HAP-1 (cell line): ENCODE results near the gene NRG2.

Experiments
- DNase-seq, 2 experiments: peaks; one replicate each; pipeline ENCODE4 v3.0.0-alpha.2; 2016 to 2020; ENCODE audit warnings: low spot score in 2 of 2
- H3K27me3 ChIP-seq: fragments of 250-450 bp; sonication (Bioruptor Pico); 2 replicates; pipeline ENCODE4 v1.5.1; 2020; ENCODE audit warnings: low read depth, mild to moderate bottlenecking, moderate library complexity
- H3K36me3 ChIP-seq: fragments of 250-450 bp; sonication (Bioruptor Pico); replicated peaks from 2 replicates; pipeline ENCODE4 v1.5.1; 2020; ENCODE audit warnings: mild to moderate bottlenecking
- H3K4me1 ChIP-seq: fragments of 250-450 bp; sonication (Bioruptor Pico); 2 replicates; pipeline ENCODE4 v1.5.1; 2020; ENCODE audit warnings: mild to moderate bottlenecking
- H3K4me3 ChIP-seq: fragments of 250-450 bp; sonication (Bioruptor Pico); 2 replicates; pipeline ENCODE4 v1.5.1; 2020; ENCODE audit warnings: mild to moderate bottlenecking, moderate library complexity
- H3K9me3 ChIP-seq: fragments of 250-450 bp; sonication (Bioruptor Pico); 2 replicates; pipeline ENCODE4 v1.5.1; 2020; ENCODE audit warnings: mild to moderate bottlenecking, moderate library complexity
- in situ Hi-C: fragments of 300-500 bp; cut with MboI; formaldehyde crosslinking; loops from 3 replicates; pipeline ENCODE4 v1.14.3; 2020; ENCODE audit warnings: low sequenced_read_pairs, inconsistent platforms, mixed read lengths

The NRG2 gene

GRCh38 chr5:139966856-139967255, 76.2 kb downstream of the NRG2 start:
- Histone ChIP-seq H3K4me3 (no peak overlapping the region), H3K27me3 (no peaks in the 10 kb centered on the region), H3K9me3 (no peaks in the 10 kb centered on the region), H3K36me3 (no peaks in the 10 kb centered on the region), H3K4me1 (no peaks in the 10 kb centered on the region)
- in situ Hi-C loops = loop anchor here (5.0 kb wide), 1 partner anchor 180 kb away; no protein-coding TSS in a partner anchor
- DNase-seq = no peak

GRCh38 chr5:139964994-139965565, 78.0 kb downstream of the NRG2 start:
- DNase-seq = no peak
- Histone ChIP-seq H3K9me3 (no peaks in the 10 kb centered on the region), H3K36me3 (no peaks in the 10 kb centered on the region), H3K4me3 (no peak overlapping the region), H3K27me3 (no peaks in the 10 kb centered on the region), H3K4me1 (no peaks in the 10 kb centered on the region)
- in situ Hi-C loops = loop anchor here (5.0 kb wide), 1 partner anchor 178 kb away; no protein-coding TSS in a partner anchor

- Histone ChIP-seq H3K4me1 (no peaks in the 10 kb centered on the region), H3K36me3 (no peaks in the 10 kb centered on the region), H3K4me3 (no peak overlapping the region), H3K9me3 (no peaks in the 10 kb centered on the region), H3K27me3 (no peaks in the 10 kb centered on the region)
- no peak for DNase-seq
- in situ Hi-C loops = no loop called here
Observed at GRCh38 chr5:139964266-139964993, 78.7 kb downstream of the NRG2 start.

- in situ Hi-C loops = no loop called here
- Histone ChIP-seq H3K27me3 (no peaks in the 10 kb centered on the region), H3K4me1 (no peaks in the 10 kb centered on the region), H3K4me3 (no peak overlapping the region), H3K36me3 (no peaks in the 10 kb centered on the region), H3K9me3 (no peaks in the 10 kb centered on the region)
- no peak for DNase-seq
Observed at GRCh38 chr5:139962445-139962844, 80.7 kb downstream of the NRG2 start.

GRCh38 chr5:139961435-139962157, 81.5 kb downstream of the NRG2 start:
- H3K36me3 ChIP-seq = no peaks in the 10 kb centered on the region
- no peaks in the 10 kb centered on the region for H3K27me3 ChIP-seq
- no peaks in the 10 kb centered on the region for H3K9me3 ChIP-seq
- H3K4me1 ChIP-seq = no peaks in the 10 kb centered on the region
- H3K4me3 ChIP-seq = no peak overlapping the region
- DNase-seq = no peak
- in situ Hi-C loops = no loop called here

GRCh38 chr5:139960723-139961383, 82.2 kb downstream of the NRG2 start:
- in situ Hi-C loops = no loop called here
- no peak overlapping the region for H3K4me3 ChIP-seq
- H3K27me3 ChIP-seq = no peaks in the 10 kb centered on the region

GRCh38 chr5:139958432-139959148, 84.5 kb downstream of the NRG2 start:
- in situ Hi-C loops = no loop called here
- Histone ChIP-seq H3K4me1 (no peaks in the 10 kb centered on the region), H3K36me3 (no peaks in the 10 kb centered on the region), H3K9me3 (no peaks in the 10 kb centered on the region), H3K4me3 (no peak overlapping the region), H3K27me3 (no peaks in the 10 kb centered on the region)
- DNase-seq = no peak

More at GRCh38 chr5:139960723-139961383, 82.2 kb downstream of the NRG2 start:
- no peaks in the 10 kb centered on the region for H3K4me1 ChIP-seq
- no peaks in the 10 kb centered on the region for H3K9me3 ChIP-seq
- DNase-seq = no peak
- no peaks in the 10 kb centered on the region for H3K36me3 ChIP-seq

GRCh38 chr5:139956342-139956741, 86.8 kb downstream of the NRG2 start:
- in situ Hi-C loops = no loop called here

GRCh38 chr5:139955616-139956273, 87.4 kb downstream of the NRG2 start:
- H3K4me1 ChIP-seq = no peaks in the 10 kb centered on the region
- H3K4me3 ChIP-seq = no peak overlapping the region
- no peaks in the 10 kb centered on the region for H3K27me3 ChIP-seq
- H3K9me3 ChIP-seq = no peaks in the 10 kb centered on the region
- in situ Hi-C loops = no loop called here
- H3K36me3 ChIP-seq = no peaks in the 10 kb centered on the region
- no peak for DNase-seq

More at GRCh38 chr5:139956342-139956741, 86.8 kb downstream of the NRG2 start:
- no peak for DNase-seq
- no peaks in the 10 kb centered on the region for H3K27me3 ChIP-seq
- H3K9me3 ChIP-seq = no peaks in the 10 kb centered on the region
- no peaks in the 10 kb centered on the region for H3K4me1 ChIP-seq
- no peak overlapping the region for H3K4me3 ChIP-seq
- H3K36me3 ChIP-seq = no peaks in the 10 kb centered on the region

GRCh38 chr5:139955053-139955605, 88.0 kb downstream of the NRG2 start:
- Histone ChIP-seq H3K4me1 (no peaks in the 10 kb centered on the region), H3K9me3 (no peaks in the 10 kb centered on the region), H3K4me3 (no peak overlapping the region), H3K36me3 (no peaks in the 10 kb centered on the region), H3K27me3 (no peaks in the 10 kb centered on the region)
- in situ Hi-C loops = no loop called here
- no peak for DNase-seq

- no peaks in the 10 kb centered on the region for H3K36me3 ChIP-seq
- in situ Hi-C loops = no loop called here
- H3K9me3 ChIP-seq = no peaks in the 10 kb centered on the region
- no peak overlapping the region for H3K4me3 ChIP-seq
- H3K4me1 ChIP-seq = no peaks in the 10 kb centered on the region
- no peaks in the 10 kb centered on the region for H3K27me3 ChIP-seq
- DNase-seq = no peak
Observed at GRCh38 chr5:139954462-139954861, 88.6 kb downstream of the NRG2 start.

- Histone ChIP-seq H3K4me3 (no peak overlapping the region), H3K4me1 (no peaks in the 10 kb centered on the region), H3K9me3 (no peaks in the 10 kb centered on the region), H3K36me3 (no peaks in the 10 kb centered on the region), H3K27me3 (no peaks in the 10 kb centered on the region)
- in situ Hi-C loops = no loop called here
- DNase-seq = no peak
Observed at GRCh38 chr5:139954022-139954421, 89.1 kb downstream of the NRG2 start.

- no peak for DNase-seq
- Histone ChIP-seq H3K36me3 (no peaks in the 10 kb centered on the region), H3K9me3 (no peaks in the 10 kb centered on the region), H3K4me3 (no peak overlapping the region), H3K27me3 (no peaks in the 10 kb centered on the region), H3K4me1 (no peaks in the 10 kb centered on the region)
- in situ Hi-C loops = no loop called here
Observed at GRCh38 chr5:139952574-139952973, 90.5 kb downstream of the NRG2 start.
